Measurements from ENCODE around the gene AP2A1. TPM values are rescaled to one million over a fixed set of nuclear protein-coding genes. Genes with fewer than 3 reads are reported as not detected.

The AP2A1 gene
- total RNA-seq, result 131 and 141 TPM in 2 replicates

DNA sequence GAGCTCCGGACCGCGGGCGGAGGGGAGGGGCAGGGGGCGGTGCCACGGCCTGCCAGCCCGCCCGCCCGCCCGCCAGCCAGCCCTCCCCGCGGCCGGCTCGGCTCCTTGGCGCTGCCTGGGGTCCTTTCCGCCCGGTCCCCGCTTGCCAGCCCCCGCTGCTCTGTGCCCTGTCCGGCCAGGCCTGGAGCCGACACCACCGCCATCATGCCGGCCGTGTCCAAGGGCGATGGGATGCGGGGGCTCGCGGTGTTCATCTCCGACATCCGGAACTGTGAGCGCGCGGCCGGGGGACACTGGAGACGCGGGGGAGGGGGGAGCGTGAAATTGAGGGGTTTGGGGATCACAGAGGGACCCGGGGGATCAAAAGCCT is at the start of gene AP2A1:
Gene AP2A1, plus strand, starts transcription at position 72 of the 370 bp plus-strand sequence. Its CDS starts 133 bp downstream, at position 205.

DNA sequence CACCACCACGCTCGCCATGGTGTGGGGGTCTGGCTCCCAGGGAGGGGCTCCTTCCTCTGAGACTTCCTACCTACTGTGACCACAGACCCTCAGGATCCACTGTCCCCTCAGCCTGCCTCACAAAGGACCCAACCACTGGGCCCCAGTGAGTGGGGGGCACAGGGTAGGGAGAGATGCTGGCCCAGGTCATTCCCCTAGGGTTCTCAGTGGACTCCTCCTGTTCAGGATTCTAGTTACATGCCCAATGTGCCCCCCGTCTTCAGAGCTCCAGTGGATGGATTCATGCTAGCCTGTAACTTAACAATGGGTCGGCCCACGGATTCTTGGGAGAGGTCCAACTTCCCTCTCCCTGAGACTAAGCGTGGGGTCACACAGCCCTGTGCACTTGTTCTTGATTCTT is 3.6 kb upstream of the AP2A1 start, which contains the start of gene TSKS:
Gene TSKS, minus strand, starts transcription at position 77 of the 400 bp plus-strand sequence. Its CDS starts 59 bp downstream, at position 18.

DNA sequence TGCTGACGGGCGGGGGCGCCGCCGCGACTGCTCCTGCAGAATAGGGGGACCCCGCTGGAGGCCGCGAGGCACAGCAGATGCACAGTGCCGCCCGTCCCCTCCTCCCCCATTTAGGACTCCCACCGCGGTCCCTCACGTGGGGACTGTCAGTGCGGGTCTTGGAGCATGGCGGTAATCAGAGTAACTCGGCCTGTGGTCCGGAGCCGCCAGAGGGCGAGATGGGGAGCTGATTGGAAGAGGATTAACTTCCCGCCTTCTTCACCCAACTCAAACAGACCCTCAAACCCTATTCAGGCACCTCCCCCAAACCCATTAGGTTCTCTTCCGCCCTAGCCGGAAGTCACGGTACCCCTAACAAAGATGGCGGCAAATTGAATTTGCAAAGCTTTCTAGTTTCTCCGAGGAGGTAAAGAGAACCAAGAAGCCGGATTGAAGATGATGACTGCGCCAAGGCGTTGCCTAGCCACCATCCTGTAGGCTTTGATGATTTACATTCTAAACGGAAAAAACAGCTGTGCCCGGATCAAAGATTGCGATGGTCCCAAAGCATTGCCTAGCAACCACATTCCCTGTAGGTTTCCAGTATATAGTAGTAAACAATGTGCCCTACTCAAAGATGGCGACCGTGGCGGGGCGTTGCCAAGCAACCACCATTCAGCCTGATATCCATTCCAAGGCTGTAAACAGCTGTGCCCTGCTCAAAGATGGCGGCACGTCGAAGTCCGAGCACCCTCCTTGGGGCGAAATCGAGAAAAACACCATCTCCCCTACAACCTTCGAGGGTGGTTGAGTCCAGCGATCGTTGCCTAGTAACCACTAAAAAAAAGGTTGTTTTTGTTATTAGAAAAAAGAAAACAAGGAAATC is 46.4 kb downstream of the AP2A1 start, which contains the start of gene FUZ:
Gene FUZ, minus strand, starts transcription at position 296 of the 865 bp plus-strand sequence. Its CDS starts 186 bp downstream, at position 110.

DNA sequence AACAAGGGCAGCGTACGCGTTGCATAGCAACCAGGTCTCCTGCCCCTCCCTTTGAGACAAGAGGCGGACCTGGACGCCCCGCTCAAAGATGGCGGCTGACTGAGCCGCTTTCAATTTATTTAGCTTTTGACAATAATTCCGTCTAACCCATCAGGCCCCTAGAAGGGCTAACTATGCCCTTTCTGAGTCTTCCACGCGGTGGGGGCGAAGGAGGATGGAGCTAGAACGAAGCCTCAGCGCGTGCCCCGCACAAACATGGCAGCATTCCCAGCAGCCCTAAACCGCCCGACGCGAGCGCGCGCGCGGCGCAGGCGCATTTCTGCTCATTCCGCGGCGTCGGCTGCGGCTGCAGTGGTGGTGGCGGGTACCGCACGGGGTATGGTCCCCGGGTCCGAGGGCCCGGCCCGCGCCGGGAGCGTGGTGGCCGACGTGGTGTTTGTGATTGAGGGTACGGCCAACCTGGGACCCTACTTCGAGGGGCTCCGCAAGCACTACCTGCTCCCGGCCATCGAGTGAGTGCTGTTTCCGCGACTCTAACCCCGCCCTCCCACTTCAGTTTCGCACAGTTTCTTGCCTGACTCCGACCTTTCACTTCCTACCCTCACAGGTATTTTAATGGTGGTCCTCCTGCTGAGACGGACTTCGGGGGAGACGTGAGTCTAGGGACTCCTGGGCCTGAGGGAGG is 51.3 kb downstream of the AP2A1 start, which contains the start of gene MED25:
Gene MED25, plus strand, starts transcription at position 326 of the 685 bp plus-strand sequence. Its CDS starts 53 bp downstream, at position 379.

DNA sequence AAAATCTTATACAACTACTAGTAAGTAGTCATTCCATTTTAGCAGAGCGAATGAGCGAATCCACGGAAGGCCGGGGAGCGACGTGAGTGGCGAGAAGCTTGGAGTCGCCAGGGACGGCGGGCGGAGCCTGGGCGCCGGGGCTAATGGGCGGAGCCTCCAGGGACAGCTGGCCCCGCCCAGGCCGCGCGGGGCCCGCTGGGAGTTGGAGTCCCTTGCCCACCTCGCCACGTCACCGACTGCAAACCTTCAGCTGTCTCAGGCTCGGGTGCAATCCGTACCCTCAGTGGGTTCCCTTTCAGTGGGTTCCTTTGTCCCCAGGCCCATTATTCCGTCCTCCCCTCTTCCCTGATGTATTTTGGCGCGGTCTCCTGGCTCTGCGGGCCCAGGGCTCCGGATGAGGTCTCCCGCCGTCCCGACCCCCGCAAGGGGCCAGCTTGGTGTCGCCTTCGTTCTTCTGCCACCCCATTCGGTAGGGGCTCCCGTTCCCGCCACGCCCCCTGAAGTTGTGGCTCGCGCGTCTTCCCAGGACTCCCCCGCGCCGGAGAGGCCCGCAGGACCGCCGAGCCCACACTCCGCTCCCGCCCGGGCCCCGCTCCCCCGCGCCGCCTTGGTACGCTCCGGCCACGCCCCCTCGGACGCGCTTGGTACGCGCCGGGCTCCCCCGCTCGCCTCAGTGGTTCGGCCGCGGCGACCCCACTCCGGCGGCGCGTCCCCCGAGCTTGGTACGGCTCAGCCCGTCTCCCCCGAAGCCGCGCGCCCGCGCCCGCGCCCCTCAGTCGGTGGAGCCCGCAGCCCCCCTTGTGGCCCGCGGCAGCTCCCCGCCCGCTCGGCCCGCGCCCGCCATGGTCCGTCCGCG is 83.9 kb downstream of the AP2A1 start, which contains the start of gene PTOV1:
Gene PTOV1, plus strand, starts transcription at position 673 of the 856 bp plus-strand sequence.

Small RNA genes lying within 50 kb of the gene (small RNA-seq; reads per million reads assigned to genes)
- gene MIR4749 (ENCODE audit: low replicate concordance) (not detected), gene MIR6799 (ENCODE audit: low replicate concordance) (not detected), gene RNU6-841P (ENCODE audit: low replicate concordance) (0.36 reads per million, percentile 7 among the genes with 10 or more reads in this experiment)

Other genes with a start within 250 kb of the AP2A1 start
- 142 and 264 TPM in 2 replicates for gene RCN3, start 239.0 kb upstream of the AP2A1 start, total RNA-seq
- gene NOSIP, start 186.4 kb upstream of the AP2A1 start, total RNA-seq, result 72.2 and 106 TPM in 2 replicates
- 0.14 and 0.22 TPM in 2 replicates for gene PRRG2, start 185.7 kb upstream of the AP2A1 start, total RNA-seq
- gene PRR12, start 175.8 kb upstream of the AP2A1 start, total RNA-seq, result 6.9 and 9.0 TPM in 2 replicates
- 43.5 and 62.8 TPM in 2 replicates for gene RRAS, start 126.9 kb upstream of the AP2A1 start, total RNA-seq
- gene SCAF1, start 124.8 kb upstream of the AP2A1 start, total RNA-seq, result 21.7 and 35.6 TPM in 2 replicates
- gene IRF3, start 101.1 kb upstream of the AP2A1 start, total RNA-seq, result 38.3 and 72.3 TPM in 2 replicates
- gene BCL2L12, start 101.1 kb upstream of the AP2A1 start, total RNA-seq, result 3.3 and 16.2 TPM in 2 replicates
- 350 and 388 TPM in 2 replicates for gene PRMT1, start 89.7 kb upstream of the AP2A1 start, total RNA-seq
- 0.22 and 1.1 TPM in 2 replicates for gene ADM5, start 77.4 kb upstream of the AP2A1 start, total RNA-seq
- gene CPT1C, start 75.9 kb upstream of the AP2A1 start, total RNA-seq, result 4.4 and 11.7 TPM in 2 replicates
- under 0.01 and 0.14 TPM in 2 replicates for gene TSKS, start 3.7 kb upstream of the AP2A1 start, total RNA-seq
- gene FUZ, start 46.3 kb downstream of the AP2A1 start, total RNA-seq, result 17.2 and 17.5 TPM in 2 replicates
- gene MED25, start 51.3 kb downstream of the AP2A1 start, total RNA-seq, result 22.2 and 43.8 TPM in 2 replicates
- 55.4 and 82.7 TPM in 2 replicates for gene PTOV1, start 84.2 kb downstream of the AP2A1 start, total RNA-seq
- 47.5 and 82.2 TPM in 2 replicates for gene PNKP, start 100.6 kb downstream of the AP2A1 start, total RNA-seq
- 16.6 and 17.9 TPM in 2 replicates for gene AKT1S1, start 110.4 kb downstream of the AP2A1 start, total RNA-seq
- gene TBC1D17, start 110.7 kb downstream of the AP2A1 start, total RNA-seq, result 18.8 and 36.5 TPM in 2 replicates
- 0.43 and 3.3 TPM in 2 replicates for gene IL4I1, start 129.9 kb downstream of the AP2A1 start, total RNA-seq
- 7.4 and 12.3 TPM in 2 replicates for gene ATF5, start 162.2 kb downstream of the AP2A1 start, total RNA-seq
- gene NUP62, start 162.5 kb downstream of the AP2A1 start, total RNA-seq, result 31.5 and 68.1 TPM in 2 replicates
- under 0.01 TPM in 1 of 2 replicates, not detected in the other for gene SIGLEC11, start 194.2 kb downstream of the AP2A1 start, total RNA-seq

All from placental pericyte (primary cell).